Thoracic aorta (tissue), 2 donors: ENCODE data around the gene DHX9. TPM values are rescaled to one million over a fixed set of nuclear protein-coding genes. Genes with fewer than 3 reads are reported as not detected.
"Not testable (repeated sequence)": the region's sequence is repeated elsewhere in the genome, so short reads cannot be mapped to it uniquely, and the experiment has no call there.

ENCODE experiments used
- ATAC-seq: fragments of 150-250 bp; one replicate; pipeline ENCODE4 v1.8.0; 2017; ENCODE audit warnings: low read depth; ENCODE audit not compliant: insufficient number of reproducible peaks, low FRiP score
- DNase-seq: peaks from one replicate; pipeline ENCODE4 v3.0.0-alpha.2; 2020; ENCODE audit warnings: low spot score
- H3K27ac ChIP-seq, 2 donors: fragments of 200-600 bp; sonication (generic); 1 replicate in 1 of 2; 2 replicates in 1 of 2; pipeline ENCODE4 v1.5.1; 2016; ENCODE audit warnings: mild to moderate bottlenecking in 2 of 2, moderate library complexity in 2 of 2
- H3K27me3 ChIP-seq: fragments of 200-600 bp; sonication (generic); replicated peaks from 2 replicates; pipeline ENCODE4 v1.6.0; 2016; ENCODE audit warnings: mild to moderate bottlenecking; ENCODE audit not compliant: insufficient read depth
- H3K36me3 ChIP-seq: fragments of 200-600 bp; sonication (generic); one replicate; pipeline ENCODE4 v1.5.1; 2016
- H3K4me1 ChIP-seq, 2 donors: fragments of 200-600 bp; sonication (generic); 1 replicate in 1 of 2; 2 replicates in 1 of 2; pipeline versions ENCODE4 v1.5.1 to v1.6.0; 2016; ENCODE audit warnings: low read depth in 2 of 2, mild to moderate bottlenecking in 1 of 2; ENCODE audit not compliant: control insufficient read depth in 1 of 2
- H3K4me3 ChIP-seq: fragments of 200-600 bp; sonication (generic); 2 replicates; pipeline ENCODE4 v1.5.1; 2016; ENCODE audit warnings: mild to moderate bottlenecking
- H3K9me3 ChIP-seq: fragments of 200-600 bp; sonication (generic); 2 replicates; pipeline ENCODE4 v1.5.1; 2016
- CTCF ChIP-seq: fragments of 200-600 bp; sonication (generic); IDR thresholded peaks from one replicate; pipeline ENCODE4 v1.5.1; 2019; ENCODE audit warnings: antibody characterized with exemption
- total RNA-seq, 2 donors: library from RNA; depleted of rRNA; stranded (reverse); fragments of >200 nt; gene quantifications; one replicate each; pipeline versions ENCODE4 v1.1.0 to v1.2.3, GENCODE V29; 2016

Gene DHX9
- total RNA-seq, 2 donors from 2014 or later: 62.7 to 67.9 TPM

GRCh38 chr1:182889997-182890396 lies 50.9 kb downstream of the DHX9 start:
- no peak overlapping the region for H3K4me3 ChIP-seq
- TF ChIP-seq CTCF: no peak
- no peak overlapping the region for H3K27ac ChIP-seq
- H3K27me3 ChIP-seq: no peaks in the 10 kb centered on the region
- DNase-seq (no peak), ATAC-seq (no peak)
- no peaks in the 10 kb centered on the region for H3K9me3 ChIP-seq
- H3K36me3 ChIP-seq: peaks cover 26% of the 10 kb centered on the region
- H3K4me1 ChIP-seq: no peaks in the 10 kb centered on the region

- Histone ChIP-seq H3K4me1 (no peaks in the 10 kb centered on the region), H3K9me3 (no peaks in the 10 kb centered on the region), H3K27ac (no peak overlapping the region), H3K27me3 (no peaks in the 10 kb centered on the region), H3K4me3 (no peak overlapping the region), H3K36me3 (peaks cover 18% of the 10 kb centered on the region)
- DNase-seq (no peak), ATAC-seq (no peak)
- TF ChIP-seq CTCF: no peak
These were observed 51.9 kb downstream of the DHX9 start for GRCh38 chr1:182890927-182891610.

GRCh38 chr1:182897696-182898095 lies 58.5 kb downstream of the DHX9 start:
- Histone ChIP-seq H3K36me3 (no peaks in the 10 kb centered on the region), H3K4me1 (no peaks in the 10 kb centered on the region), H3K9me3 (no peaks in the 10 kb centered on the region), H3K27ac (no peak overlapping the region), H3K27me3 (no peaks in the 10 kb centered on the region), H3K4me3 (no peak overlapping the region)
- TF ChIP-seq CTCF: no peak
- ATAC-seq: no peak
- no peak for DNase-seq

GRCh38 chr1:182901946-182902345 lies 62.8 kb downstream of the DHX9 start:
- ATAC-seq, DNase-seq: not testable (repeated sequence)

GRCh38 chr1:182905321-182905720 lies 66.2 kb downstream of the DHX9 start:
- no peak overlapping the region for H3K27ac ChIP-seq
- H3K36me3 ChIP-seq: no peaks in the 10 kb centered on the region
- no peak for ATAC-seq
- no peak overlapping the region for H3K4me3 ChIP-seq
- no peak for TF ChIP-seq CTCF
- H3K27me3 ChIP-seq: no peaks in the 10 kb centered on the region
- H3K4me1 ChIP-seq: no peaks in the 10 kb centered on the region
- no peak for DNase-seq
- H3K9me3 ChIP-seq: no peaks in the 10 kb centered on the region

More at GRCh38 chr1:182901946-182902345, 62.8 kb downstream of the DHX9 start:
- H3K36me3 ChIP-seq, H3K27me3 ChIP-seq, H3K9me3 ChIP-seq, H3K27ac ChIP-seq, H3K4me3 ChIP-seq, H3K4me1 ChIP-seq: not testable (repeated sequence)

GRCh38 chr1:182909578-182909977 lies 70.4 kb downstream of the DHX9 start:
- DNase-seq (no peak), ATAC-seq (no peak)
- Histone ChIP-seq H3K4me3 (no peak overlapping the region), H3K9me3 (peaks cover 9% of the 10 kb centered on the region), H3K36me3 (no peaks in the 10 kb centered on the region), H3K27ac (no peak overlapping the region), H3K27me3 (no peaks in the 10 kb centered on the region), H3K4me1 (no peaks in the 10 kb centered on the region)
- no peak for TF ChIP-seq CTCF
